PFSK-1 (cell line): ENCODE measurements around the gene TAAR1.

Experiments used
- POLR2AphosphoS5 ChIP-seq: IDR thresholded peaks from 2 replicates; pipeline ENCODE4 v1.6.1; 2012; ENCODE audit warnings: low read depth, mild to moderate bottlenecking, control low read depth, low read length, moderate library complexity
- SIN3A ChIP-seq: IDR thresholded peaks from 2 replicates; pipeline ENCODE4 v1.6.1; 2012; ENCODE audit warnings: mild to moderate bottlenecking, low read length, moderate library complexity, borderline replicate concordance; ENCODE audit not compliant: insufficient read depth
- TAF1 ChIP-seq: IDR thresholded peaks from 2 replicates; pipeline ENCODE4 v1.6.1; 2012; ENCODE audit warnings: low read length, control low read depth, borderline replicate concordance; ENCODE audit not compliant: insufficient read depth

DNA sequence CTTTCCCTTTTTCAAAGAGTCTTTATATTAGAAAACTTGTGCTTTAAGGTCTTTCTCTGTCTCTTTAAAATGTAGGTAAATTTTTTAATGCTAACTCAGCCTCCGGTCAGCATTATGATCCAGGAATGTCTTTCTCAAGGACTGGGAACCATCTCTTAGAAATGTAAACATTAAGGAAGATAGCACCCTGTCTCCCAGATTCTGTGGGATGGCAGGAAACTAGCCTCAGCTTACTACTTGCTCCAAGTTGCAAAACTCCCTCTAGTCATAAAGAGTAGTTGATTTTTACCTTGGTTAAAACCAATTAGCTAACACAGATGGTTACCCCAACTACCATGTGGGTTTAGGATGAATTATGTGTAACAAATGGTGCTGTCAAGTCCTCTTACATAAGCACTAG, 4.7 kb upstream of the TAAR1 start:
- TF ChIP-seq POLR2AphosphoS5 (no peak), SIN3A (no peak), TAF1 (no peak)
